ENCODE results near the gene DYNLT1. TPM values are rescaled to one million over a fixed set of nuclear protein-coding genes. Genes with fewer than 3 reads are reported as not detected.

Gene DYNLT1
- total and polyA plus RNA-seq, 2 of the 13 experiments (the other 11 are each of a cell fraction or from before 2014, with no cell fraction given), result 108 to 171 TPM

- TF ChIP-seq GABPB1 (CRISPR knock-in tag; IDR thresholded peaks at IDR 0.05) (peak; percentile 88; the same call in 1 of the 2 replicates), SOX6 (IDR thresholded peaks at IDR 0.05) (no peak), SOX6 (CRISPR knock-in tag; IDR thresholded peaks at IDR 0.05) (peak; percentile 77), HNRNPUL1 (IDR thresholded peaks at IDR 0.05; ENCODE audit: low read depth, low read length) (0 out of 2 replicates have a peak, but pooled peaks have one; percentile 28), ZNF557 (CRISPR knock-in tag; IDR thresholded peaks at IDR 0.05) (no peak), BRF2 (CRISPR knock-in tag; IDR thresholded peaks at IDR 0.05) (0 out of 2 replicates have a peak, but pooled peaks have one; percentile 56), DMTF1 (CRISPR knock-in tag; IDR thresholded peaks at IDR 0.05) (no peak), ZNF510 (CRISPR knock-in tag; IDR thresholded peaks at IDR 0.05; ENCODE audit: low read depth) (0 out of 2 replicates have a peak, but pooled peaks have one; percentile 60), KLF13 (CRISPR knock-in tag; IDR thresholded peaks at IDR 0.05) (0 out of 2 replicates have a peak, but pooled peaks have one; percentile 43), AKAP8 (CRISPR knock-in tag; IDR thresholded peaks at IDR 0.05) (no peak), ZSCAN9 (CRISPR knock-in tag; IDR thresholded peaks at IDR 0.05; ENCODE audit: borderline replicate concordance) (peak; percentile 70; the same call in 1 of the 2 replicates), ZKSCAN1 (IDR thresholded peaks at IDR 0.05; ENCODE audit: low read length) (no peak), ELF4 (CRISPR knock-in tag; IDR thresholded peaks at IDR 0.05; ENCODE audit: borderline replicate concordance) (no peak; the same call in 1 of the 2 replicates), ZNF790 (CRISPR knock-in tag; IDR thresholded peaks at IDR 0.05; ENCODE audit: borderline replicate concordance) (peak; percentile 64; the same call in 1 of the 2 replicates), ZNF354B (CRISPR knock-in tag; IDR thresholded peaks at IDR 0.05) (no peak; the same call in 1 of the 2 replicates), NBN (conservative IDR thresholded peaks at IDR 0.05) (no peak), NCOR1 (IDR thresholded peaks at IDR 0.05; ENCODE audit: borderline replicate concordance, low read length) (0 out of 2 replicates have a peak, but pooled peaks have one; percentile 40), MATR3 (CRISPR knock-in tag; IDR thresholded peaks at IDR 0.05) (no peak; the same call in 1 of the 2 replicates), CBX5 (CRISPR knock-in tag; IDR thresholded peaks at IDR 0.05; ENCODE audit: borderline replicate concordance) (no peak; the same call in 1 of the 2 replicates), SKIL (CRISPR knock-in tag; IDR thresholded peaks at IDR 0.05; ENCODE audit: borderline replicate concordance) (no peak), UBTF (CRISPR knock-in tag; IDR thresholded peaks at IDR 0.05) (peak; percentile 99), ZNF441 (CRISPR knock-in tag; IDR thresholded peaks at IDR 0.05; ENCODE audit: borderline replicate concordance) (no peak; the same call in 1 of the 2 replicates)
Measured at GRCh38 chr6:158644231-158645063, at the start of gene DYNLT1 (continued).
